GM13976 (cell line): Measurements from ENCODE around the gene PROM1.

Experiments used
- DNase-seq: peaks from one replicate; pipeline ENCODE4 v3.0.0; 2012; ENCODE audit warnings: low spot score
- in situ Hi-C: fragments of 300-500 bp; cut with MboI; formaldehyde crosslinking; loops from one replicate; pipeline ENCODE4 v1.12.0; 2022; ENCODE audit warnings: low sequenced_read_pairs, mixed read lengths, inconsistent platforms; ENCODE audit not compliant: unreplicated experiment
- TF ChIP-seq, protein P1 (sequence below): IDR thresholded peaks from 2 replicates; pipeline ENCODE4 v1.5.1; 2012; ENCODE audit warnings: borderline replicate concordance, mild to moderate bottlenecking; ENCODE audit not compliant: insufficient read depth; ENCODE audit errors: extremely low read depth, missing control alignments, control extremely low read depth

Gene PROM1

DNA sequence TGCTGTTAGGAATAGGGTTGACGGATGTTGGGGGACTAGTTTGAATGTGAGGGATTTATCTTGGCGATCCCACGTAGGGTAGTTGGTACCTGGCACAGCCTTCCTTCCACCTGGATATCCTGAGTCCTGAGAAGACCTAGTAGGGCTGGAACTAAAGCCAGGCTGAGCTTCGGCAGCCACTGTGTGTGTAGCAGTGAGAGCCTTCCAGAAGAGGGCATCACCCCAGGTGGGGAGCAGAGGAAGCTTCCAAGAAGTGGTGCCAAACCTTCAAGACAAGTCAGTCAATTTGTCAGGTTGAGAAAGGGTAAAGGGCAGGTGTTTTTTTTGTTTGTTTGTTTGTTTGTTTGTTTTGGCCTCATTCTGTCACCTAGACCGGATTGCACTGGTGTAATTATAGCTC, 119.7 kb downstream of the PROM1 start:
- DNase-seq, result no peak
- TF ChIP-seq, protein P1, sequence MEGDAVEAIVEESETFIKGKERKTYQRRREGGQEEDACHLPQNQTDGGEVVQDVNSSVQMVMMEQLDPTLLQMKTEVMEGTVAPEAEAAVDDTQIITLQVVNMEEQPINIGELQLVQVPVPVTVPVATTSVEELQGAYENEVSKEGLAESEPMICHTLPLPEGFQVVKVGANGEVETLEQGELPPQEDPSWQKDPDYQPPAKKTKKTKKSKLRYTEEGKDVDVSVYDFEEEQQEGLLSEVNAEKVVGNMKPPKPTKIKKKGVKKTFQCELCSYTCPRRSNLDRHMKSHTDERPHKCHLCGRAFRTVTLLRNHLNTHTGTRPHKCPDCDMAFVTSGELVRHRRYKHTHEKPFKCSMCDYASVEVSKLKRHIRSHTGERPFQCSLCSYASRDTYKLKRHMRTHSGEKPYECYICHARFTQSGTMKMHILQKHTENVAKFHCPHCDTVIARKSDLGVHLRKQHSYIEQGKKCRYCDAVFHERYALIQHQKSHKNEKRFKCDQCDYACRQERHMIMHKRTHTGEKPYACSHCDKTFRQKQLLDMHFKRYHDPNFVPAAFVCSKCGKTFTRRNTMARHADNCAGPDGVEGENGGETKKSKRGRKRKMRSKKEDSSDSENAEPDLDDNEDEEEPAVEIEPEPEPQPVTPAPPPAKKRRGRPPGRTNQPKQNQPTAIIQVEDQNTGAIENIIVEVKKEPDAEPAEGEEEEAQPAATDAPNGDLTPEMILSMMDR, result no peak
- in situ Hi-C loops, result no loop called here

DNA sequence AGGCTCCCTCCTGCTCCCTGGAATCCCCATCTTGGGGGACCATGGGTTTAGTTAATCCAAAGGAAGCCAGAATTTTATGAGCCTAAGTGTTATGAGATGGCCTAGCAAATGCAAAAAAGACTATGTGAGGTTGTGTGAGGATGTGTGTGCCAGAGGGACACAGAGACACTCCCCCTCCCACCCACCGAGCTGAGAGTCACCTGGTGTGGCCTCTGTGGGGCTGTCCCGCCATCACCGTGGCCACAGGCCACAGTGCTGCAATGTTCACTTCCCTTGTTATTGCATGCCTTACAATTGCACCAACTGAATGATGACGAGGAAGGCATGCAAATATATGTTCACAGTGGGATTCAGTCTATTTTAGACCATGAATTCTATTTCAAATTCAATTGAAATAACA, 120.2 kb downstream of the PROM1 start:
- in situ Hi-C loops, result no loop called here
- DNase-seq, result peak; percentile 65
- TF ChIP-seq, protein P1, result no peak

DNA sequence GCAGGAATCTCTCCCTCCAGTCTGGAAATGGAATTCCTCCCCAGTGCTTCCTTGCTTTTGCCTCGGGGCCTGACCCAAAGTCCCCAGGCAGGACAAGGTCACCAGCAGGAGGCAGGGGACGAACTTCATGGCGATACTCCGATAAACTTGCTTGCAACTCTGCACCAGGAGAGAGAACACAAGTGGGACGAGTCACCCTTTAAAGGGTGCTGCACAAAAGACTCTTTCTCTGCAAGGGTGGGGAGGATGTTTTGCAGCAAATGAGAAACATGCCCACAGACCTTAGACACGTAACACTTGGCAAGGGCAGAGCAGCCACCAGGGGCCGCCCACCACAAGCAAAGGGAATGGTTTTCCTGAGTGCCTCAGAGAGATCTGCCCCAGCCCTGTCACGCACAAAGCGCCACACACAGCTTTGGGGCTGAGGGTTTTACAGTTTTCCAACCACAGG, 120.8 kb downstream of the PROM1 start, which contains the start of gene FGFBP2:
Gene FGFBP2 (minus strand): TSS at position 175 of the 451 bp plus-strand sequence. CDS start 46 bp downstream, at position 129.
- in situ Hi-C loops, result no loop called here
- DNase-seq, result peak; percentile 35
- TF ChIP-seq, protein P1, result peak; percentile 41

DNA sequence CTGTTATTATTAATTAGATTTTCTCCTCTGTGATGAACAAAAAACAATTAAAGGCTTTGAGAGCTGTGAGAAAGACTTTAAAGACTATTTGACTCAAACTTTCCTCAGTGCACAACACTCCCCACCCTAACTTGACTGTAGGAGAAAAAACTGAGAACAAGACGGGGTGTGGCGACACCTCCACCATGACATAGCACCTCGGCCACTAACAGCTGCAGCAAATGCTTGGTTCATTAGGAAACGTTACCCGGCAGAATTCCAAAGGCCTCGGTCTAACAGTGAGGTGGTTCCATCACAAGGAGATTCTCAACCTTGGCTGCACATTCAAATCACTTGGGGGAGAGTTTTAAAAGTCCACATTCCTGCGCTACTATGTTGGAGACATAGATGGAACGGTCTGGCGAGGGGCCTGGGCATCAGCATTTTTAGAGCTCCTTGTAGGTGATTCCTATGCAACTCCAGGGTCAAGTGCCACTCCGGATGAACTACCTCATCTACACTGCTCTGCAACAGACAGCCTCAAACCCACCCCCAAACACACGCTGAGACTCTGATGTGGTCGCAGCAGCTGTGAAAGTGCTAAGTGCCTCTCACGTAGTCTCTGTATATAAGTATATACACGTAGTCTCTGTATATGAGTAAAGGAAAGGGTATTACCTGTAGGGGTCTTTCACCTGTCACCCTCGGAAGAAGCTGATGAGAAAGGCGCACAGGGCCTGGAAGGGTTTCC, 121.9 kb downstream of the PROM1 start:
- TF ChIP-seq, protein P1, result no peak
- DNase-seq, result no peak
- in situ Hi-C loops, result no loop called here

DNA sequence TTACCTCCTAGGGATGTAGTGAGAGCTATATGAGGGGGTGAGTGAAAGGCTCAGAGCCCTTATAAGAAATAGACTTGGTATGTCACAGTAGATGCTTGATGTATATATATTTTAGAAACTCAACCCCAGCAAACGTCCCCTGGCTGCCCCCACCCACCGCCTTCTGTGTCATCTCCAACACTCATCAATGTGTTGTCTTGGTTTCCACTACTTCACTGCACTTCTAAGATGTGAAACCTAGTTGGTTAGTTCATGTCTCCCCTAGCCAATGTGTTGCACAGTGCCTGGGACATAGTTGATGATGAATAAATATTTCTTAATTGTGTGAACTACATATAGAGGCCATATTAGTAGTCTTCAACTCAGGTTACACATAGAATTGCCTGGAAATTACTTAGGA, 125.3 kb downstream of the PROM1 start:
- DNase-seq, result no peak
- in situ Hi-C loops, result no loop called here
- TF ChIP-seq, protein P1, result no peak

DNA sequence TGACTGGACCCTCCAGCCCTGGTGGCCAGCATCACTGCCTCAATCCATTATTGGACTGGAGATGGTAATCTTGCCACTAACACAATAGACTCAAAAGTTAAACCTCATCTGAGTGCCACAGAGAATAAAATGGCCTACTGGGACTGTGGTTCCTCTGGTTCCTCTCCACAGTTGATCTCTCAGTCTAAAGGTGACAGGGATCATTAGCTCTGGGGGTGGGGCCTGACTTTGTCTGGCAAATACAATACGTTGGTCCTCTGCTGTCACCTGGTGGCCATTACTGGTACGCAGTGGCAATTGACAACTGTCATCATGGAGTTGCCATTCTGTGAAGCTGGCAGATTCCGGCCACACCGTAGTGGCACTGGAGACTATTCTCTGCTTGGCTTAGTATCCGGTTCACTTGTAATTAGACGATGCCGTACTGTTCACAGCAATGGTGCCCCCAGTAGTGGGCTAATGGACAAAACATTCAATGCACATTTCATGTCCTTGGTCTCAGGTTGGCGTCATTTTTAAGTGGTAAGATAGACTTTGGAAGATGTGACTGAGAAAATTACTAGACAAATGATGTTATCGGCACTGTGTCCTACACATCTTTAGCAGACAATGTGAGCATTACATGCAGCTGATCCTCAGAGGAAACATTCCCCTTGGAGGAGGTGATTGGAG, 127.5 kb downstream of the PROM1 start:
- TF ChIP-seq, protein P1, result peak; percentile 90

DNA sequence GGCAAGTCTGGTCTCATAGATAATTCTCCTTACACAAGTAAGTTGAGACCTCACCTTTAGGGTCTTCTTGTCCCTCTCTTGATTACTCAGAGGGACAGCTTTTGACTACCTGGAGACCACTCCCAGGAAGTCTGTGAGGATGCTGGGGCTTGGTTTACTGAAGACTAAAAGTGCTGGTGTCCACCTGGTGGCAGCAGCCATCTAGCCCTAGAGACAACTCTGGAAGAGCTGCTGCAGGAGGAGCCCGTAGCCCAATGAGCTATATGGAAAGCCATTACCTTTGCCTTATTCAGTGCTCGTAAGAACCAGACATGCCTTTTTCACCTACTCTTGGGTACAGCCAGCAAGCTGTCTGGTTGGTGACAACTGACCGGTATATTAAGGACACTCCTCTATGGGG, 128.2 kb downstream of the PROM1 start:
- TF ChIP-seq, protein P1, result no peak
- DNase-seq, result no peak

More for the DNA sequence above, 127.5 kb downstream of the PROM1 start:
- in situ Hi-C loops, result no loop called here
- DNase-seq, result peak; percentile 75

More for the DNA sequence above, 128.2 kb downstream of the PROM1 start:
- in situ Hi-C loops, result no loop called here
